H1 (cell line): Measurements from ENCODE around the gene R3HDML. TPM values are rescaled to one million over a fixed set of nuclear protein-coding genes. Genes with fewer than 3 reads are reported as not detected.

ENCODE experiments used
- CTCF ChIP-seq, 3 experiments: IDR thresholded peaks; 1 replicate in 2 of 3; 2 replicates in 1 of 3; pipeline versions ENCODE4 v1.5.1 to v1.6.1; 2011; ENCODE audit warnings: low read length in 3 of 3, mild to moderate bottlenecking in 3 of 3, inconsistent platforms in 2 of 3, low read depth in 1 of 3, moderate library complexity in 1 of 3; ENCODE audit not compliant: insufficient read depth in 1 of 3; ENCODE audit errors: control extremely low read depth in 1 of 3
- RXRA ChIP-seq: IDR thresholded peaks from 2 replicates; pipeline ENCODE4 v1.6.1; 2011; ENCODE audit warnings: low read depth, mild to moderate bottlenecking, low read length, moderate library complexity; ENCODE audit not compliant: insufficient read depth
- SIRT6 ChIP-seq: IDR thresholded peaks from one replicate; pipeline ENCODE4 v1.7.1; 2012; ENCODE audit warnings: low read length, inconsistent platforms
- polyA plus RNA-seq, 7 experiments: library from polyadenylated mRNA; depleted of rRNA in 3 of 7; stranded (reverse) in 5 of 7; unstranded in 2 of 7; fragments of >200 nt in 5 of 7; fragments of 200-250 nt in 2 of 7; gene quantifications; 1 replicate in 5 of 7; 2 replicates in 1 of 7; 4 replicates in 1 of 7; pipeline versions ENCODE4 v1.2.1 to v1.2.3, GENCODE V29; 2011 to 2013; ENCODE audit warnings: missing spikeins in 2 of 7, mixed read lengths in 2 of 7
- total RNA-seq: library from RNA; stranded (reverse); fragmentation: NEBNext Ultra II Directional; extraction: Animal tissue kit (Norgen Biotek cat#: 25700); gene quantifications from 2 replicates; pipeline ENCODE4 v1.2.1, GENCODE V29; 2021
- TF ChIP-seq, protein P1 (sequence below): IDR thresholded peaks from 2 replicates; pipeline ENCODE4 v1.6.1; 2012; ENCODE audit warnings: inconsistent platforms

Gene R3HDML
- total and polyA plus RNA-seq, 2 of the 8 experiments (the other 6 are each of a cell fraction or from before 2014, with no cell fraction given) = not detected

- no peak for TF ChIP-seq CTCF (IDR thresholded peaks at IDR 0.05; ENCODE audit: control extremely low read depth in 1 of 3, insufficient read depth in 1 of 3, low read depth in 1 of 3, low read length in 3 of 3)
- TF ChIP-seq RXRA = no peak
- no peak for TF ChIP-seq SIRT6
- TF ChIP-seq, protein P1, sequence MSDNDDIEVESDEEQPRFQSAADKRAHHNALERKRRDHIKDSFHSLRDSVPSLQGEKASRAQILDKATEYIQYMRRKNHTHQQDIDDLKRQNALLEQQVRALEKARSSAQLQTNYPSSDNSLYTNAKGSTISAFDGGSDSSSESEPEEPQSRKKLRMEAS = no peak
Observed at GRCh38 chr20:44345147-44345546, 8.3 kb downstream of the R3HDML start (continued).
